KMS-11 (cell line): Measurements from ENCODE around the gene LHX4.

Experiments used
- H2AFZ ChIP-seq: fragments of 200-600 bp; sonication (generic); 2 replicates; pipeline ENCODE4 v1.6.1; 2016; ENCODE audit warnings: antibody characterized with exemption, mixed run types, low read depth
- H3K27ac ChIP-seq: fragments of 200-600 bp; sonication (generic); 2 replicates; pipeline ENCODE4 v1.6.1; 2016; ENCODE audit warnings: mild to moderate bottlenecking, mixed run types
- H3K27me3 ChIP-seq: fragments of 200-600 bp; sonication (generic); 2 replicates; pipeline ENCODE4 v1.6.1; 2017; ENCODE audit warnings: mild to moderate bottlenecking, low read depth, mixed run types, moderate library complexity; ENCODE audit not compliant: insufficient read depth
- H3K36me3 ChIP-seq: fragments of 200-600 bp; sonication (generic); 2 replicates; pipeline ENCODE4 v1.6.1; 2017; ENCODE audit warnings: mild to moderate bottlenecking, mixed run types; ENCODE audit not compliant: insufficient read depth
- H3K4me1 ChIP-seq: fragments of 200-600 bp; sonication (generic); 2 replicates; pipeline ENCODE4 v1.6.1; 2016; ENCODE audit warnings: mild to moderate bottlenecking, low read depth, mixed run types; ENCODE audit not compliant: poor library complexity, severe bottlenecking
- H3K4me2 ChIP-seq: fragments of 200-600 bp; sonication (generic); 2 replicates; pipeline ENCODE4 v1.7.0; 2016; ENCODE audit warnings: mild to moderate bottlenecking, mixed run types
- H3K4me3 ChIP-seq: fragments of 200-600 bp; sonication (generic); IDR thresholded peaks from 2 replicates; pipeline ENCODE4 v1.6.1; 2017; ENCODE audit warnings: low read depth, low read length, mixed read lengths; ENCODE audit not compliant: insufficient read depth
- H3K79me2 ChIP-seq: fragments of 200-600 bp; sonication (generic); 2 replicates; pipeline ENCODE4 v1.6.1; 2016; ENCODE audit warnings: low read depth, mixed run types; ENCODE audit not compliant: insufficient read depth
- H3K9ac ChIP-seq: fragments of 200-600 bp; sonication (generic); 2 replicates; pipeline ENCODE4 v1.6.1; 2016; ENCODE audit warnings: mild to moderate bottlenecking, mixed run types
- H4K20me1 ChIP-seq: fragments of 200-600 bp; sonication (generic); 2 replicates; pipeline ENCODE4 v1.6.1; 2016; ENCODE audit warnings: mild to moderate bottlenecking, mixed run types; ENCODE audit not compliant: insufficient read depth
- TF ChIP-seq, protein P1 (sequence below): fragments of 200-600 bp; sonication (generic); conservative IDR thresholded peaks from 2 replicates; pipeline ENCODE4 v1.6.1; 2017; ENCODE audit warnings: low read depth, mild to moderate bottlenecking, antibody characterized with exemption, low read length, moderate library complexity, mixed read lengths

Gene LHX4

DNA sequence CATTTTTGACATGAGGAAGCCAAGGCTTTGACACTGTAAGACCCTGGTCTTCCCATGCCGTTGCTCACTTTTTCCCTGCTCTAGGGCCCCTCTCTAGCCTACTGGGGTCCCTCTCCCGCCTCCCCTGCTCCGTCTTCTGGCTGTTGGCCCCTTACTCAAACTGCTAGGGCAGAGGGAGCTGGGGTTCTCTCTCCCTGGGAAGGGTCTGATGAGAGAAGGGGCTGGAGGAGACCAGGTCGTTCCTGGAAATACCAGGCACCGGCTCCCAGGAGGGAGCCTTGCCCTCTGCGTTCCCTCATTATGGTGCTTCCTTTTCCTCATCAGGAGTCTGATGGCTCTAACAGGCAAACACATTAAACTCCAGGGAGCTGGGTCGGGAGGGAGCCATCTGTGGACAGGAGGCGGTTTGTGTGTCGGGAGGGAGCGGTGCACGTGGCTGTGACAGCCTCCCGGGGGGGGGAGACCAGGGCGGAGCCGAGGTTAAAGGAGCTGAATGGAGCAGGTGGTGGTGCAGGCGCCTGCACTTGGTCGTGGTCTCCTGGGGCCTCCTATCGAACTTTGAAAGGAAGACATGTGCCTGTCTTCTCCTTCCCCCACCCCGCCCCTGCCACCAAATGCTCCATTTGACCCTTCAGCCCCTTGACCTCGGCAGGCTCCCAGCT, 35.4 kb upstream of the LHX4 start:
- H3K4me1 ChIP-seq: no peaks in the 10 kb centered on the region
- no peaks in the 10 kb centered on the region for H3K79me2 ChIP-seq
- H3K36me3 ChIP-seq: no peaks in the 10 kb centered on the region
- H3K4me2 ChIP-seq: no peak overlapping the region
- no peak overlapping the region for H2AFZ ChIP-seq
- no peaks in the 10 kb centered on the region for H3K27me3 ChIP-seq
- H3K4me3 ChIP-seq: no peak overlapping the region
- H3K9ac ChIP-seq: no peak overlapping the region
- no peaks in the 10 kb centered on the region for H4K20me1 ChIP-seq
- TF ChIP-seq, protein P1, sequence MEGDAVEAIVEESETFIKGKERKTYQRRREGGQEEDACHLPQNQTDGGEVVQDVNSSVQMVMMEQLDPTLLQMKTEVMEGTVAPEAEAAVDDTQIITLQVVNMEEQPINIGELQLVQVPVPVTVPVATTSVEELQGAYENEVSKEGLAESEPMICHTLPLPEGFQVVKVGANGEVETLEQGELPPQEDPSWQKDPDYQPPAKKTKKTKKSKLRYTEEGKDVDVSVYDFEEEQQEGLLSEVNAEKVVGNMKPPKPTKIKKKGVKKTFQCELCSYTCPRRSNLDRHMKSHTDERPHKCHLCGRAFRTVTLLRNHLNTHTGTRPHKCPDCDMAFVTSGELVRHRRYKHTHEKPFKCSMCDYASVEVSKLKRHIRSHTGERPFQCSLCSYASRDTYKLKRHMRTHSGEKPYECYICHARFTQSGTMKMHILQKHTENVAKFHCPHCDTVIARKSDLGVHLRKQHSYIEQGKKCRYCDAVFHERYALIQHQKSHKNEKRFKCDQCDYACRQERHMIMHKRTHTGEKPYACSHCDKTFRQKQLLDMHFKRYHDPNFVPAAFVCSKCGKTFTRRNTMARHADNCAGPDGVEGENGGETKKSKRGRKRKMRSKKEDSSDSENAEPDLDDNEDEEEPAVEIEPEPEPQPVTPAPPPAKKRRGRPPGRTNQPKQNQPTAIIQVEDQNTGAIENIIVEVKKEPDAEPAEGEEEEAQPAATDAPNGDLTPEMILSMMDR: no peak
- no peak overlapping the region for H3K27ac ChIP-seq

DNA sequence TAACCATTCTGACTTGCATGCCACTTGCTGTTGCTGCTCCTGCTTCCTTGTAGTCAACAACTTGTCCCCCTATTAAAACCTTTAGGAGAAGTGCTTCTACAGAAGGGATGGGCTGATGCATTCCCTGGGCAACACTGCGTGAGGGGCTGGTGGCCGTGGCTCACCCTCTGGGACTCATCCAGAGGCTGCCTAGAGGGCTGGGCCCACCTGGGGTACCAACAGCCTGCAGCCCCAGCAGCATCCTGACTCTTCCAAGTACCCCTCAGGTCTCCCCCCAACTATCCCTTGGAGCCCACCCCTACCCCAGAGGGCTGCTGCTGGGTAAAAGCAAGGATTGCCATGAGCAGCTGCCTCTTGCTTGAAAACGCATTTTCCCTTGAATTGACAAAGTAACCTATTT, 34.7 kb upstream of the LHX4 start:
- Histone ChIP-seq H3K4me3 (no peak overlapping the region), H3K27me3 (no peaks in the 10 kb centered on the region), H3K79me2 (no peaks in the 10 kb centered on the region), H3K36me3 (no peaks in the 10 kb centered on the region), H3K27ac (no peak overlapping the region), H3K4me1 (no peaks in the 10 kb centered on the region), H3K4me2 (no peak overlapping the region), H4K20me1 (no peaks in the 10 kb centered on the region), H2AFZ (no peak overlapping the region), H3K9ac (no peak overlapping the region)
- TF ChIP-seq, protein P1: no peak

DNA sequence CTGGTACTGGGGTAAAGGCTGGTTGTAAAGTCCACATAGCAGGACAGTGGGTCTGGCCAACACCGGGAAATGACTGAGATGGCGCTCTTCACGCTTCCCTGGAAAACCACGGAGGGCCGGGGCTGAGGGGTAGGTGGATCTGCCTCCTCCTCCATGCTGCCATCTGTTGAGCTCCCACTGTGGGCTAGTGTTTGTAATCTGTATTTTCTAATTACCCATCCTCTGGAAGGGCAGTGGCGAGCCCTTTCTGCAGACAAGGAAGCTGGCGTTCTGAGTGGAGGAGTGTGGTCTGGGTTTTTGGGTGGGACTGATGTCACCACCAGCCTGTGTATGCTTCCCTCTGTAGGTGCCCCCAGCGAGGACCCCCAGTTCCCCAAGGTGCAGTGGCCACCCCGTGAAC, 34.1 kb upstream of the LHX4 start:
- Histone ChIP-seq H3K27ac (no peak overlapping the region), H3K79me2 (no peaks in the 10 kb centered on the region), H3K4me2 (no peak overlapping the region), H3K36me3 (no peaks in the 10 kb centered on the region), H3K4me1 (no peaks in the 10 kb centered on the region), H3K9ac (no peak overlapping the region), H3K27me3 (no peaks in the 10 kb centered on the region), H2AFZ (no peak overlapping the region), H3K4me3 (no peak overlapping the region), H4K20me1 (no peaks in the 10 kb centered on the region)
- TF ChIP-seq, protein P1: no peak

DNA sequence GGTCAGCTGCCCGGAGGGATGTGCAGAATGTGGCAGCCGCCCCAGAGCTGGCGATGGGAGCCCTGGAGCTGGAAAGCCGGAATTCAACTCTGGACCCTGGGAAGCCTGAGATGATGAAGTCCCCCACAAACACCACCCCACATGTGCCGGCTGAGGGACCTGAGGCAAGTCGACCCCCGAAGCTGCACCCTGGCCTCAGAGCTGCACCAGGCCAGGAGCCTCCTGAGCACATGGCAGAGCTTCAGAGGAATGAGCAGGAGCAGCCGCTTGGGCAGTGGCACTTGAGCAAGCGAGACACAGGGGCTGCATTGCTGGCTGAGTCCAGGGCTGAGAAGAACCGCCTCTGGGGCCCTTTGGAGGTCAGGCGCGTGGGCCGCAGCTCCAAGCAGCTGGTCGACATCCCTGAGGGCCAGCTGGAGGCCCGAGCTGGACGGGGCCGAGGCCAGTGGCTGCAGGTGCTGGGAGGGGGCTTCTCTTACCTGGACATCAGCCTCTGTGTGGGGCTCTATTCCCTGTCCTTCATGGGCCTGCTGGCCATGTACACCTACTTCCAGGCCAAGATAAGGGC, 33.5 kb upstream of the LHX4 start:
- Histone ChIP-seq H2AFZ (no peak overlapping the region), H3K4me2 (no peak overlapping the region)

More for the DNA sequence above, 33.5 kb upstream of the LHX4 start:
- Histone ChIP-seq H3K79me2 (no peaks in the 10 kb centered on the region), H3K27me3 (no peaks in the 10 kb centered on the region), H3K9ac (no peak overlapping the region), H3K36me3 (no peaks in the 10 kb centered on the region), H3K4me3 (no peak overlapping the region), H3K4me1 (no peaks in the 10 kb centered on the region), H4K20me1 (no peaks in the 10 kb centered on the region), H3K27ac (no peak overlapping the region)
- TF ChIP-seq, protein P1: no peak
